HEK293 (cell line): Measurements from ENCODE around the gene LRSAM1.

Experiments
- CTCF ChIA-PET: fragments of 350-600 bp; formaldehyde crosslinking; extraction: SDS; loops from one replicate; lab custom pipeline; 2021; ENCODE audit warnings: antibody characterized with exemption; lab: Yijun Ruan, JAX
- POLR2A ChIA-PET: fragments of 300-600 bp; formaldehyde crosslinking; extraction: SDS; loops from one replicate; lab custom pipeline; 2020; ENCODE audit warnings: antibody characterized with exemption, inconsistent platforms; lab: Yijun Ruan, JAX
- H3K27ac ChIP-seq: fragments of 200-500 bp; sonication (Bioruptor generic); 2 replicates; pipeline ENCODE4 v1.5.1; 2014; ENCODE audit warnings: low read depth, low read length, control low read depth, inconsistent platforms; ENCODE audit errors: extremely low read depth
- H3K36me3 ChIP-seq, 2 experiments: fragments of 200-500 bp in 1 of 2; sonication (Bioruptor generic) in 1 of 2; 1 replicate in 1 of 2; 2 replicates in 1 of 2; pipeline ENCODE4 v1.5.1; 2014 to 2017; ENCODE audit warnings: inconsistent platforms in 2 of 2, low read length in 2 of 2; ENCODE audit not compliant: control insufficient read depth in 2 of 2, insufficient read depth in 1 of 2
- H3K4me1 ChIP-seq: fragments of 200-500 bp; sonication (Bioruptor generic); 2 replicates; pipeline ENCODE4 v1.5.1; 2014; ENCODE audit warnings: mild to moderate bottlenecking, low read length, inconsistent platforms; ENCODE audit not compliant: control insufficient read depth, insufficient read depth
- H3K4me3 ChIP-seq: 2 replicates; pipeline ENCODE4 v1.5.1; 2011; ENCODE audit warnings: low read depth, mild to moderate bottlenecking, control low read depth, low read length, moderate library complexity
- H3K9me3 ChIP-seq: fragments of 200-500 bp; sonication (Bioruptor generic); 2 replicates; pipeline ENCODE4 v1.5.1; 2014; ENCODE audit warnings: low read depth, low read length, inconsistent platforms; ENCODE audit not compliant: control insufficient read depth, insufficient read depth
- HOXA7 ChIP-seq: sonication (generic); formaldehyde crosslinking; IDR thresholded peaks from 2 replicates; pipeline ENCODE4 v1.8.1; 2022; ENCODE audit warnings: missing genetic modification reagents, borderline replicate concordance
- HOXC10 ChIP-seq: sonication (generic); formaldehyde crosslinking; IDR thresholded peaks from 2 replicates; pipeline ENCODE4 v1.8.1; 2023; ENCODE audit warnings: mild to moderate bottlenecking, missing genetic modification reagents
- PRDM2 ChIP-seq: fragments of 450-650 bp; formaldehyde crosslinking; IDR thresholded peaks from 2 replicates; pipeline ENCODE4 v1.5.1; 2016; ENCODE audit warnings: missing biosample characterization, missing genetic modification characterization, borderline replicate concordance
- SCRT2 ChIP-seq: fragments of 450-650 bp; formaldehyde crosslinking; IDR thresholded peaks from 2 replicates; pipeline ENCODE4 v1.5.1; 2016; ENCODE audit warnings: missing biosample characterization, missing genetic modification characterization
- TCF7L2 ChIP-seq: IDR thresholded peaks from 2 replicates; pipeline ENCODE4 v1.6.1; 2011; ENCODE audit warnings: low read depth, mild to moderate bottlenecking, inconsistent platforms, low read length, moderate library complexity, borderline replicate concordance
- YY2 ChIP-seq: fragments of 450-650 bp; formaldehyde crosslinking; IDR thresholded peaks from 2 replicates; pipeline ENCODE4 v1.5.1; 2016; ENCODE audit warnings: missing biosample characterization, missing genetic modification characterization
- ZBTB20 ChIP-seq: fragments of 450-650 bp; formaldehyde crosslinking; IDR thresholded peaks from 2 replicates; pipeline ENCODE4 v1.5.1; 2016; ENCODE audit warnings: missing biosample characterization, missing genetic modification characterization
- ZFP41 ChIP-seq: fragments of 450-650 bp; formaldehyde crosslinking; IDR thresholded peaks from 2 replicates; pipeline ENCODE4 v1.5.1; 2016; ENCODE audit warnings: missing biosample characterization, missing genetic modification characterization, borderline replicate concordance
- ZIC2 ChIP-seq: fragments of 450-650 bp; formaldehyde crosslinking; IDR thresholded peaks from 2 replicates; pipeline ENCODE4 v1.5.1; 2016; ENCODE audit warnings: missing biosample characterization, missing genetic modification characterization
- ZNF140 ChIP-seq: fragments of 450-650 bp; formaldehyde crosslinking; IDR thresholded peaks from 2 replicates; pipeline ENCODE4 v1.5.1; 2016; ENCODE audit warnings: missing biosample characterization, missing genetic modification characterization
- ZNF146 ChIP-seq: fragments of 450-650 bp; formaldehyde crosslinking; IDR thresholded peaks from 2 replicates; pipeline ENCODE4 v1.5.1; 2016; ENCODE audit warnings: missing biosample characterization, missing genetic modification characterization
- ZNF202 ChIP-seq: fragments of 450-650 bp; formaldehyde crosslinking; IDR thresholded peaks from 2 replicates; pipeline ENCODE4 v1.5.1; 2016; ENCODE audit warnings: missing biosample characterization, missing genetic modification characterization, borderline replicate concordance
- ZNF248 ChIP-seq: fragments of 450-650 bp; formaldehyde crosslinking; IDR thresholded peaks from 2 replicates; pipeline ENCODE4 v1.5.1; 2017; ENCODE audit warnings: missing biosample characterization, missing genetic modification characterization
- ZNF449 ChIP-seq: fragments of 450-650 bp; formaldehyde crosslinking; IDR thresholded peaks from 2 replicates; pipeline ENCODE4 v1.5.1; 2017; ENCODE audit warnings: missing biosample characterization, mild to moderate bottlenecking, missing genetic modification characterization, moderate library complexity
- ZNF585B ChIP-seq: fragments of 450-650 bp; formaldehyde crosslinking; IDR thresholded peaks from 2 replicates; pipeline ENCODE4 v1.5.1; 2016; ENCODE audit warnings: missing biosample characterization, missing genetic modification characterization
- ZNF600 ChIP-seq: fragments of 450-650 bp; formaldehyde crosslinking; IDR thresholded peaks from 2 replicates; pipeline ENCODE4 v1.5.1; 2016; ENCODE audit warnings: missing biosample characterization, missing genetic modification characterization
- ZNF747 ChIP-seq: fragments of 450-650 bp; formaldehyde crosslinking; IDR thresholded peaks from 2 replicates; pipeline ENCODE4 v1.5.1; 2016; ENCODE audit warnings: missing biosample characterization, missing genetic modification characterization
- ZSCAN30 ChIP-seq: fragments of 450-650 bp; IDR thresholded peaks from 2 replicates; pipeline ENCODE4 v1.5.1; 2018; ENCODE audit warnings: missing biosample characterization, mild to moderate bottlenecking, missing genetic modification characterization, moderate library complexity
- ZSCAN4 ChIP-seq: fragments of 450-650 bp; formaldehyde crosslinking; IDR thresholded peaks from 2 replicates; pipeline ENCODE4 v1.5.1; 2017; ENCODE audit warnings: missing biosample characterization, missing genetic modification characterization

Gene LRSAM1

GRCh38 chr9:127473932-127474331 is 22.6 kb downstream of the LRSAM1 start (continued):
- TF ChIP-seq PRDM2 (tag by site-specific recombination) (no peak), ZSCAN30 (tag by site-specific recombination) (no peak)

- TF ChIP-seq ZBTB20 (no peak), HOXC10 (CRISPR knock-in tag) (no peak), ZNF146 (tag by site-specific recombination) (no peak), HOXA7 (CRISPR knock-in tag) (no peak), ZNF747 (no peak), TCF7L2 (no peak), ZNF202 (tag by site-specific recombination) (no peak), ZNF140 (tag by site-specific recombination) (no peak), ZIC2 (tag by site-specific recombination) (no peak), YY2 (tag by site-specific recombination) (no peak), ZNF600 (tag by site-specific recombination) (no peak), ZFP41 (tag by site-specific recombination) (no peak), ZNF248 (no peak), SCRT2 (tag by site-specific recombination) (no peak), ZNF449 (tag by site-specific recombination) (no peak), ZSCAN4 (tag by site-specific recombination) (no peak), ZNF585B (tag by site-specific recombination) (no peak)
- H3K4me3 ChIP-seq: no peak overlapping the region
- peaks cover 0 to 23% of the 10 kb centered on the region in 2 experiments; a peak in 2 of 3 replicates for H3K36me3 ChIP-seq
- CTCF ChIA-PET: interaction anchor here (0.5 to 1.1 kb wide), 3 partner anchors 177 to 283 kb away, joined by 3 read pairs; no protein-coding TSS in a partner anchor
- POLR2A ChIA-PET: interaction anchor here (1.8 kb wide), 1 partner anchor 23 kb away, joined by 5 read pairs; the partner anchor contains the start of genes LRSAM1 and RPL12
- H3K4me1 ChIP-seq: no peaks in the 10 kb centered on the region
- no peaks in the 10 kb centered on the region for H3K9me3 ChIP-seq
- H3K27ac ChIP-seq: no peak overlapping the region
Measured at GRCh38 chr9:127474592-127474991, 23.3 kb downstream of the LRSAM1 start.
